HepG2 (cell line): ENCODE data around the gene INSR. TPM values are rescaled to one million over a fixed set of nuclear protein-coding genes. Genes with fewer than 3 reads are reported as not detected.

ENCODE experiments used
- ATAC-seq: fragments of 200-7000 bp; cut with Tn5 transposase; 3 replicates; pipeline ENCODE4 v1.9.1; 2020; ENCODE audit warnings: mild to moderate bottlenecking, moderate library complexity
- BruUV-seq: library from RNA; stranded (reverse); fragments of 400-500 nt; replicated peaks from 2 replicates; lab custom pipeline; 2021; lab: Mats Ljungman, UMichigan
- CTCF ChIA-PET: fragments of 300-600 bp; formaldehyde crosslinking; extraction: SDS; loops from one replicate; lab custom pipeline; 2021; ENCODE audit warnings: low total read pairs, inconsistent platforms, low intra/inter-chr PET ratio; lab: Yijun Ruan, JAX
- POLR2A ChIA-PET: fragments of 350-600 bp; sonication (Branson Sonifier 250); formaldehyde crosslinking; loops from one replicate; lab custom pipeline; 2020; ENCODE audit warnings: antibody characterized with exemption, inconsistent platforms; lab: Yijun Ruan, JAX
- DNase-seq: peaks from one replicate; pipeline ENCODE4 v3.0.0-alpha.2; 2015; ENCODE audit warnings: low spot score
- FAIRE-seq: peaks from 3 replicates; lab custom pipeline; 2011; peaks lifted over from hg19 to GRCh38; lab: Jason Lieb, UNC
- H2AFZ ChIP-seq: one replicate; pipeline ENCODE4 v1.6.1; 2011; ENCODE audit warnings: low read length, inconsistent platforms
- H3K27ac ChIP-seq: fragments of 300-600 bp; 3 replicates; pipeline ENCODE4 v1.8.0; 2011; ENCODE audit warnings: mixed run types, mild to moderate bottlenecking, mixed read lengths, low read length, inconsistent platforms; ENCODE audit not compliant: insufficient read depth; ENCODE audit errors: extremely low read length
- H3K27me3 ChIP-seq, 2 experiments: fragments of 200-600 bp in 1 of 2; 2 replicates in 1 of 2; 3 replicates in 1 of 2; pipeline versions ENCODE4 v1.6.0 to v1.8.0; 2011; ENCODE audit warnings: low read length in 2 of 2, mild to moderate bottlenecking in 2 of 2, moderate library complexity in 2 of 2, inconsistent platforms in 1 of 2; ENCODE audit not compliant: insufficient read depth in 2 of 2, control insufficient read depth in 1 of 2
- H3K36me3 ChIP-seq, 2 experiments: fragments of 200-600 bp in 1 of 2; replicated peaks in 1 of 2; 2 replicates in 1 of 2; 3 replicates in 1 of 2; pipeline versions ENCODE4 v1.5.1 to v1.8.0; 2011; ENCODE audit warnings: low read length in 2 of 2, inconsistent platforms in 1 of 2; ENCODE audit not compliant: insufficient read depth in 2 of 2, control insufficient read depth in 1 of 2
- H3K4me1 ChIP-seq: 2 replicates; pipeline ENCODE4 v1.5.1; 2012; ENCODE audit warnings: low read length, inconsistent platforms; ENCODE audit not compliant: insufficient read depth
- H3K4me2 ChIP-seq: 2 replicates; pipeline ENCODE4 v1.6.0; 2011; ENCODE audit warnings: low read depth, low read length, inconsistent platforms
- H3K4me3 ChIP-seq, 3 experiments: fragments of 200-600 bp in 1 of 3; sonication (generic), shearing (Covaris generic) in 1 of 3; replicated peaks in 1 of 3; 2 replicates each; pipeline ENCODE4 v1.5.1; 2011 to 2016; ENCODE audit warnings: low read length in 3 of 3, inconsistent platforms in 2 of 3, low read depth in 2 of 3, mild to moderate bottlenecking in 2 of 3, control low read depth in 1 of 3, mixed read lengths in 1 of 3; ENCODE audit not compliant: insufficient read depth in 1 of 3
- H3K79me2 ChIP-seq: one replicate; pipeline ENCODE4 v1.6.1; 2011; ENCODE audit warnings: low read length, inconsistent platforms; ENCODE audit not compliant: insufficient read depth
- H3K9ac ChIP-seq: 2 replicates; pipeline ENCODE4 v1.6.0; 2011; ENCODE audit warnings: mild to moderate bottlenecking, low read depth, low read length, inconsistent platforms; ENCODE audit not compliant: insufficient read depth
- H3K9me3 ChIP-seq: 2 replicates; pipeline ENCODE4 v1.5.1; 2012; ENCODE audit warnings: mild to moderate bottlenecking, low read length
- H4K20me1 ChIP-seq: 2 replicates; pipeline ENCODE4 v1.6.0; 2011; ENCODE audit warnings: inconsistent platforms, mild to moderate bottlenecking, low read length, moderate library complexity; ENCODE audit not compliant: insufficient read depth
- KLF6 ChIP-seq: IDR thresholded peaks from 2 replicates; pipeline ENCODE4 v1.8.0; 2016; ENCODE audit warnings: missing biosample characterization, missing genetic modification reagents
- PTBP1 ChIP-seq: fragments of 200-400 bp; formaldehyde crosslinking; IDR thresholded peaks from 2 replicates; pipeline ENCODE4 v1.6.1; 2018; ENCODE audit warnings: low read length, low read depth; ENCODE audit not compliant: poor library complexity, severe bottlenecking
- RAD51 ChIP-seq: fragments of 450-650 bp; IDR thresholded peaks from 2 replicates; pipeline ENCODE4 v1.6.1; 2016; ENCODE audit warnings: borderline replicate concordance
- SNAPC5 ChIP-seq: sonication (generic); formaldehyde crosslinking; IDR thresholded peaks from 2 replicates; pipeline ENCODE4 v1.8.1; 2023; ENCODE audit warnings: mild to moderate bottlenecking, missing genetic modification reagents, borderline replicate concordance
- USF2 ChIP-seq, 2 experiments: sonication (generic) in 1 of 2; formaldehyde crosslinking in 1 of 2; IDR thresholded peaks; 2 replicates each; pipeline versions ENCODE4 v1.5.1 to v1.6.1; 2011 to 2020; ENCODE audit warnings: borderline replicate concordance in 1 of 2, low read depth in 1 of 2, low read length in 1 of 2, mild to moderate bottlenecking in 1 of 2, missing genetic modification reagents in 1 of 2, moderate library complexity in 1 of 2
- ZC3H13 ChIP-seq: sonication (generic); formaldehyde crosslinking; IDR thresholded peaks from 2 replicates; pipeline ENCODE4 v1.8.1; 2023; ENCODE audit warnings: mild to moderate bottlenecking, missing genetic modification reagents, moderate library complexity
- ZFP36L2 ChIP-seq: sonication (generic); formaldehyde crosslinking; IDR thresholded peaks from 2 replicates; pipeline ENCODE4 v1.4.0; 2020; ENCODE audit warnings: missing genetic modification reagents
- ZNF143 ChIP-seq: sonication (generic); formaldehyde crosslinking; IDR thresholded peaks from 2 replicates; pipeline ENCODE4 v1.4.0; 2020; ENCODE audit warnings: missing genetic modification reagents
- ZNF367 ChIP-seq: sonication (generic); formaldehyde crosslinking; IDR thresholded peaks from 2 replicates; pipeline ENCODE4 v1.4.0; 2020; ENCODE audit warnings: missing genetic modification reagents, borderline replicate concordance
- ZNF446 ChIP-seq: sonication (generic); formaldehyde crosslinking; IDR thresholded peaks from 2 replicates; pipeline ENCODE4 v1.5.0; 2020; ENCODE audit warnings: mild to moderate bottlenecking, missing genetic modification reagents
- ZNF547 ChIP-seq: sonication (generic); formaldehyde crosslinking; IDR thresholded peaks from 2 replicates; pipeline ENCODE4 v1.5.1; 2020; ENCODE audit warnings: mild to moderate bottlenecking, missing genetic modification reagents
- ZNF674 ChIP-seq: sonication (generic); formaldehyde crosslinking; IDR thresholded peaks from 2 replicates; pipeline ENCODE4 v1.5.0; 2020; ENCODE audit warnings: low read depth, mild to moderate bottlenecking, missing genetic modification reagents
- WGBS: methylation state at CpG from one replicate; pipeline ENCODE4 v1.1.6; 2017; ENCODE audit warnings: low lambda C conversion rate; 5-methylcytosine and 5-hydroxymethylcytosine counted together
- in situ Hi-C: cut with HindIII; loops from 2 replicates; pipeline ENCODE4 v1.10.0; 2017; ENCODE audit warnings: low pct_unique_long_range_greater_than_20kb; ENCODE audit not compliant: extremely low pct_ligation_motif_present
- intact Hi-C: fragments of 100-400 bp; cut with micrococcal nuclease; formaldehyde crosslinking; loops from one replicate; pipeline ENCODE4 v1.10.0; 2022; ENCODE audit not compliant: unreplicated experiment
- polyA plus RNA-seq, 8 experiments: library from polyadenylated mRNA; depleted of rRNA in 3 of 8; stranded (reverse) in 7 of 8; unstranded in 1 of 8; fragments of >200 nt; fragmentation: Illumina TruSeq in 4 of 8; extraction: Trizol in 4 of 8; gene quantifications; 2 replicates each; pipeline versions ENCODE4 v1.2.1 to v1.2.3, GENCODE V29; 2011 to 2016; ENCODE audit warnings: low read depth in 4 of 8, missing spikeins in 1 of 8, mixed read lengths in 1 of 8; ENCODE audit not compliant: insufficient read depth in 1 of 8
- total RNA-seq, 5 experiments: library from RNA; depleted of rRNA; stranded (reverse); fragments of >200 nt; fragmentation: Illumina TruSeq; extraction: Trizol; gene quantifications; 2 replicates each; pipeline ENCODE4 v1.2.3, GENCODE V29; 2016; ENCODE audit warnings: low read depth in 1 of 5
- TF ChIP-seq, protein P1 (sequence below): sonication (generic); formaldehyde crosslinking; IDR thresholded peaks from 2 replicates; pipeline ENCODE4 v1.5.1; 2020; ENCODE audit warnings: missing genetic modification reagents, mild to moderate bottlenecking, borderline replicate concordance

The INSR gene
- total and polyA plus RNA-seq, 2 of the 13 experiments (the other 11 are each of a cell fraction or from before 2014, with no cell fraction given), result 24.2 to 29.8 TPM

GRCh38 chr19:7137120-7137519 lies 157.1 kb downstream of the INSR start:
- ChIA-PET CTCF (no interaction called here), POLR2A (interaction anchor here (1.5 kb wide), 1 partner anchor 38 kb away, joined by 6 read pairs; no protein-coding TSS in a partner anchor)
- no peak for TF ChIP-seq PTBP1
- peak; percentile 70 for TF ChIP-seq USF2 (IDR thresholded peaks at IDR 0.05; ENCODE audit: low read depth, low read length)
- TF ChIP-seq USF2 (CRISPR knock-in tag; IDR thresholded peaks at IDR 0.05; ENCODE audit: borderline replicate concordance), result no peak; the same call in 1 of the 2 replicates
- TF ChIP-seq ZNF143, result 0 out of 2 replicates have a peak, but pooled peaks have one; percentile 26
- peak; percentile 78 for TF ChIP-seq RAD51
- no peaks in the 10 kb centered on the region for H3K79me2 ChIP-seq
- no TSS peak for BruUV-seq
- H3K4me2 ChIP-seq, result no peak overlapping the region
- ATAC-seq (no peak), DNase-seq (no peak), FAIRE-seq (no peak)
- H3K9ac ChIP-seq, result no peak overlapping the region
- no peaks in the 10 kb centered on the region for H3K9me3 ChIP-seq
- 100% methylated on average over 2 of the region's 2 CpGs for WGBS
- H3K27me3 ChIP-seq, result no peaks in the 10 kb centered on the region
- intact Hi-C loops (loop anchor here (5.0 kb wide), 1 partner anchor 260 kb away; no protein-coding TSS in a partner anchor), in situ Hi-C loops (no loop called here)
- H2AFZ ChIP-seq, result no peak overlapping the region
- no peak overlapping the region for H3K4me3 ChIP-seq
- H3K36me3 ChIP-seq, result peaks cover 14 to 43% of the 10 kb centered on the region in 2 experiments
- no peaks in the 10 kb centered on the region for H4K20me1 ChIP-seq
- no peak overlapping the region for H3K27ac ChIP-seq
- peaks cover 27% of the 10 kb centered on the region for H3K4me1 ChIP-seq

DNA sequence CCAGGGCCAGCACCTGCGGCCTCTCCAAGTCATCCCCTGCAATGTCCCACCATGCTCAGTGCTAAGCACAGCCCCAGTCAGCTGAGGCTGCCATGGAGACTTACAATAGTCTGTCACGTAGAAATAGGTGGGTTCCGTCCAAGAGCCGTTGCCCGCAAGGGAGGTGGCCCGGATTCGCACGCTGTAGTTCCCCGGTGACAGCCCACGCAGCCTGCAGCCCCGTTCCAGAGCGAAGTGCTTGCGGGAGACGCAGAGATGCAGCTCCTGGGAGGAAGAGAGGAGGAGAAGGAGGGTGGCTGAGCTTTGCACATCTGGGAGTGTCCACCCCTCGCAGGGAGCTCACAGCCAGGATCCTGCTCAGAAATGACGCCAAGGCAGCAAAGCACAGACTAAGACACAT lies 162.2 kb downstream of the INSR start:
- BruUV-seq, result no TSS peak
- in situ Hi-C loops, result no loop called here
- no peaks in the 10 kb centered on the region for H4K20me1 ChIP-seq
- H3K9me3 ChIP-seq, result peaks cover under 1% of the 10 kb centered on the region; the same call in 1 of the 2 replicates
- H3K27me3 ChIP-seq, result no peaks in the 10 kb centered on the region; a peak in 1 of 5 replicates
- no peak for TF ChIP-seq ZNF446 (CRISPR knock-in tag)
- TF ChIP-seq ZNF674, result no peak
- no peak for TF ChIP-seq ZNF367
- TF ChIP-seq ZNF547, result no peak
- TF ChIP-seq ZC3H13 (CRISPR knock-in tag), result no peak
- TF ChIP-seq, protein P1, sequence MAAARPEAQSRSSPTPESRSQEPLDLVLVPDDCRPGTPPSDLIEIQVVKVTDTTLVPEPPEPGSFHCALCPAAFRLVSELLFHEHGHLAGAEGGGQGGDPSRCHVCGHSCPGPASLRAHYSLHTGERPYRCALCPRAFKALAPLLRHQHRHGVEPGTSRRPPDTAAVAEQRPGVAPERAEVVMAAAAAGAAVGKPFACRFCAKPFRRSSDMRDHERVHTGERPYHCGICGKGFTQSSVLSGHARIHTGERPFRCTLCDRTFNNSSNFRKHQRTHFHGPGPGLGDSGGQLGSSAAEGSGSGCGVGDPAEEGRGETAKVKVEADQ (CRISPR knock-in tag), result no peak
- no peak for TF ChIP-seq SNAPC5 (CRISPR knock-in tag)
- TF ChIP-seq KLF6, result no peak
- TF ChIP-seq ZFP36L2 (CRISPR knock-in tag), result no peak
- FAIRE-seq (no peak), ATAC-seq (no peak), DNase-seq (no peak)
- ChIA-PET POLR2A (no interaction called here), CTCF (no interaction called here)
- 100% methylated on average over 14 of the region's 16 CpGs for WGBS
- intact Hi-C loops, result no loop called here
- H3K27ac ChIP-seq, result no peak overlapping the region
- H3K4me1 ChIP-seq, result peaks cover 27% of the 10 kb centered on the region
- H3K36me3 ChIP-seq, result peaks cover 12 to 40% of the 10 kb centered on the region in 2 experiments; a peak in 4 of 5 replicates
- H3K4me3 ChIP-seq, result no peak overlapping the region
- no peaks in the 10 kb centered on the region for H3K79me2 ChIP-seq
- no peak overlapping the region for H3K9ac ChIP-seq
- H3K4me2 ChIP-seq, result no peak overlapping the region
- H2AFZ ChIP-seq, result no peak overlapping the region
